ENCODE results near the gene GCNT1.
"Not testable (repeated sequence)": the region's sequence is repeated elsewhere in the genome, so short reads cannot be mapped to it uniquely, and the experiment has no call there.

Gene GCNT1

DNA sequence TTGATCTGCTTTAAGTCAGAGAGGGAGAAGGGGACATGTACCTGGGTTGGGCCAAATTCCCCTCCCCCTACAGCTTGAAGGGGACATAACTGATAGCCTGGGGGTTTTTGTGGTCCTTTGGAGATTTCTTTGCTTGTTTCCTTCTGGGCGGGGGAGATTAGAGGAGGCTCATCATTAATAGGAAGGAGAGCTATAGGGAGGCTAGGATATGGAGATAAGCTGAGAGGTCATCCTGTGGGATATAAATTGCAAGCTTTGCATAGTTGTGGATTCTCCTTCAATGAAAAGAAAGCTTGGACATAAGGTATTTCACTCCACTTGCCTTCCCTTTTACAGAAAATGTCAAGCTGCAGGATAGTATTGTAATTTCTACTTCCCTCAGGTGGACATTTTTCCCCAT lies 34.5 kb downstream of the GCNT1 start:
- not testable (repeated sequence) for FAIRE-seq

DNA sequence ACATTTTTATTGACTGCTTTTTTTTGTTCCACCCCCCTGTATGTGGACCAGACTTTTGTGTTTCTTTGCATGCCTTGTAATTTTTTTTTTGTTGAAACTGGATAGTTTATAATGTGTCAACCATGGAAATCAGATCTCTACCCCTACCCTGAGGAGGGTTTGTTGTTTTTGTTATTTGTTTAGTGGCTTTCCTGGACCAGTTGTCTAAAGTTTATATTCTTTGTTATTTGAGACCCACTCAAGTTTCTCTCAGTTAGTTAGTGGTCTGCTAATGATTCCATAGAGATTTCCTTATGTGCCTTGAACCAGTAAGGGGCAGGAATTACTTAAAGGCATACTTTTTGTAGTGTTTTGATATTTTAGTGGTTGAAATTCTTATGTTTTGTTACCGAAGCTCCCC lies 41.1 kb downstream of the GCNT1 start:
- FAIRE-seq = no peak

DNA sequence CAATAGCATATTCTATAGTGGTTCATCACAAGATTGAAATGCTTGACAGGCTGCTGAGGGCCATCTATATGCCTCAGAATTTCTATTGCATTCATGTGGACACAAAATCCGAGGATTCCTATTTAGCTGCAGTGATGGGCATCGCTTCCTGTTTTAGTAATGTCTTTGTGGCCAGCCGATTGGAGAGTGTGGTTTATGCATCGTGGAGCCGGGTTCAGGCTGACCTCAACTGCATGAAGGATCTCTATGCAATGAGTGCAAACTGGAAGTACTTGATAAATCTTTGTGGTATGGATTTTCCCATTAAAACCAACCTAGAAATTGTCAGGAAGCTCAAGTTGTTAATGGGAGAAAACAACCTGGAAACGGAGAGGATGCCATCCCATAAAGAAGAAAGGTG lies 43.8 kb downstream of the GCNT1 start:
- FAIRE-seq = no peak

DNA sequence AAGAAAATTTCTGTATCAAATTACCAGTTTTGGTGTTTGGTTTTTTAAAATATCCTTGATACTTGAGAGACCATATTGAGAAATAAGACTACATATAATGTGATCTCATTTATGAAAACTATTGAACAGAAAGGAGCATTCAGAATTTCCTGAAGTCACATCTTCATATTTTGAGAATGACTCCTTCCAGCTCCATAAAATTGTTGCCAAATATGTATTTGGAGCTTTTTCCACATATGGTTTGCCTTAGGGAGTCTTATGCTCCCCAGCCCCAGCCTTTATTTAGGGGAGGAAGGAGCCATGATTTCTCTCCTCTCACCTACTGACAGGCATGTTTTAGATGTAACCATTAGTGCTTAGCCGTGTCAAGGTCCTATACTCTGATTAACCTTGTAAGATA lies 51.1 kb downstream of the GCNT1 start:
- FAIRE-seq = no peak

DNA sequence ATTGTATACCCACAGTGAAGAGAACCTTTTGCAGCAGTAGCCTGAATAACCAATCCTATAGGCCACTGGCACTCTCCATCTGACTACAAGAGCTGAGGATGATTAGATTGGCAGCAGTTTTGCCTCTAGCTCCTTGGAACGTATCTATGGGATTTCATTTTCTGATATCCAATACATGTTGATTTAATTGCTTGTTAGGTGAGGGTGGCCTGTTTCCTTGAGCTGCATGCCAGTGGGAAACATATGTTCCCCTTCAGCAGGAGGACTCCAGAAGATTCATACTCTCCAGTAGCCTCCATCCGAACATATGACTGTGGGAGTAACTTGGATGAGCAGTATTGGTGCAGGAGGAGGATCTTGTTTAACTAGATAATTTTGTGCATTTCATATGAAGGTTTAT lies 51.5 kb downstream of the GCNT1 start:
- FAIRE-seq = no peak

DNA sequence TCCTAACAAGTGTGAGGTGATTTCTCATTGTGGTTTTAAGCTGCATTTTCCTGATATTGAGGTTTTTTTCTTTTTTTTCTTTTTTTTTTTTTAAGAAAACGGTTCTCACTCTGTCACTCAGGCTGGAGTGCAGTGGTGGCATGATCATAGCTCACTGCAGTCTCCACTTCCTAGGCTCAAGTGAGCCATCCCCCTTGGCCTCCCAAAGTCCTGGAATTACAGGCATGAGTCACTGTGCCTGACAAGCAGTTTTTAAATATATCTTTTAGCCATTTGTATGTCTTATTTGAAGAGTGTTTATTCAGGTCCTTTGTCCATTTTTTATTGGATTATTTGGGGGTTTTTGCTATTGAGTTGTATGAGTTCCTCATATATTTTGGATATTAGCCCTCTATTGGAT lies 53.8 kb downstream of the GCNT1 start:
- FAIRE-seq = no peak

DNA sequence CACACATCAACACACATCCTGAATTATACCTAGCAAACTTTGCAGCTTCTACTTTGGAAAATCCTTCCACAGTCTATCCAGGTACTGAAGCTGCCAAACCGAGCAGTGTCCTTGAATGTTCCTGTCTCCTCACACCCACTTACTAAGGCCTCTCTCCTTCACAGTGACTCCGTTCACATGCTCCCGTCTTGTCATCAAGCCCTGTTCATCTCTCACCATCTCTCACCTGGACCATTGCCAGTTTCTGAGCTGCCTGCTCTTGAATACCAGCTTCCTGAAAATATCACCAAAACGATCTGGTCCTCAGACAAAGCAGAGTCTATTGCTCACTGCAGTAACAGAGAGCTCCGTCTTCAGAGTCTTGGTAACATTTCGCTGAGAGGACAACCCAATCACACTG lies 57.4 kb downstream of the GCNT1 start:
- no peak for FAIRE-seq

DNA sequence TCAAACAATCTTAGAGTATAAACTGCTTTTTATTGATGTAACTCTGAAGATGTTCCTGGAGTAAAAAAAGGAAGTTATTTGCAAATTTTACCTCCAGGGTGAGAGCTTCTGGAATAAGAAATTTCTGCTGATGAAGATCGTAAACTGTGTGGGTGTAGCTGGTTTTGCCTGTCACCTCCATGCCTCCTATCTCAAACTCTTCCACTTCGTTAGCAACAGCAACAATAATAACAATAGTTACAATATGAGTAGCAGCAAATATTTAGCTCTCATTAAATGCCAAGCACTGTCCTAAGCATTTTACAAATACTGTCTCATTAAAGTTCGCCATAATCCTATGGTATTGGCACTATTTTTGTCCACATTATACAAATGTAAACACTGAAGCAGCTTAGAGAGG lies 57.9 kb downstream of the GCNT1 start:
- no peak for FAIRE-seq

DNA sequence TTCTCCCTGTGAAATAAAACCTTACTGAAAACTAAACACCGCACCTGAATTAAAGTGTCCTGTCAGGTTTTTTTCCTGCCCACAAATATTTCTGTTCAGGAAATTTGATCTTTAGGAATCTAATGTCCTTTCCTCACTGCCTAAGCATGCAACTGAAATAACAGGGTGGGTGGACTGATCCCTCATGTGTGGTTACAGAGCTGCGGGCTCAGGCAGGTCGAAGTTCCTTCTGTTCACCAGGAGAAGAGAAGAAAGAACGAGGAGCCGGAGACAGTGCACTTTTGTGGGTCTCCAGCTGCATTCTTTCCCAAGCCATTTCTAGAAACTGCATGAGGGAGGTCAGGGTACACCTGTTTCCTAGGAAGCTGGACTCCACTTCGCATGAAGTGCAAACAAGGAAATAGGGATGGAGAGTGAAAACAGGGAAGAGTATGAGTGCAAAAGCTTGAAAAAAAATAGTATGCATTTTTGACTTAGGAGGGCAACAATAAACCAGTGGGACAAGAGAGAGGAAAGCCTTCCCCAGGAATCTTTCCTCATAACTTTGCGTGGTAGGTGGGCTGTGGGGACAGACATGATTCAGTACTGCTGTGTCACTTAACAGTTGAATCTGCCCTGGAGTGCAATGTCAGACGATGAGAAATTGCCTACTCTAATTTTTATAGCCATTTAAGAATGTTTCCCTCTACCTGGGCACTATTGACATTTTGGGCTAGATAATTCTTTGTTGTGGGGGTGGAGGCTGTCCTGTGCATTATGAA lies 60.3 kb downstream of the GCNT1 start:
- no peak for FAIRE-seq

DNA sequence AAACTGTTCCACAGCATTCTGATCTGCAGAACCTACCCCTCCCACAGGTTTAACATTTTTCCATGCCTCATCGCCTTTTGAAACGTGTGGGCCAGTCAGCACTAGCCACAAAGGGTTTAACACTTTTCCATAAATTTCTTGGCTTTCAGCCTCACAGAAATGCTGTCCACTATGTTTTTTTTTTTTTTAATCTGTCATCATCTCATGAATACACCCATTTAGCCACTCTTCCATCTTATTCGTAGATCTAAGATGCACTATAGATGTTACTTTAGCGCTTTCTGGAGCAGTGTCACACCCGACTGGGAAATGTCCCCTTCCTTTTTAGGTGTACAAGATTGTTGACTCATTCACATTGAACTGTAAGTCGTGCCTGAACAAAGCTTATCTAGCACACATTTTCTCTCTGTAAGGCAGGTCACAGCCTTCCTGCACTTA lies 62.3 kb downstream of the GCNT1 start:
- no peak for FAIRE-seq

DNA sequence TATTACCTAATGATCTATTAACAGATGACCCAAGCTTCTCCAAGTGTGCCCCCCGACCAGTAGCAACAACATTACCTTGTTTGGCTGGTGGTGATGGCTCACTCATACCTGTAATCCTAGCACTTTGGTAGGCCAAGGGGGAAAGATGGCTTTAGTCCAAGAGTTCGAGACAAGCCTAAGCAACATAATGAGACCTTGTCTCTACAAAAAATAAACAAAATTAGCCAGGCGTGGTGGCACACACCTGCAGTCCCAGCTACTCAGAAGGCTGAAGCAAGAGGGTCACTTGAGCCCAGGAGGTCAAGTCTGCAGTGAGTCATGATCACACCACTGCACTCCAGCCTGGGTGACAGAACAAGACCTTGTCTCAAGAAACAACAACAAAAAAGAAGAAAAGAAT lies 62.9 kb downstream of the GCNT1 start:
- FAIRE-seq = no peak

DNA sequence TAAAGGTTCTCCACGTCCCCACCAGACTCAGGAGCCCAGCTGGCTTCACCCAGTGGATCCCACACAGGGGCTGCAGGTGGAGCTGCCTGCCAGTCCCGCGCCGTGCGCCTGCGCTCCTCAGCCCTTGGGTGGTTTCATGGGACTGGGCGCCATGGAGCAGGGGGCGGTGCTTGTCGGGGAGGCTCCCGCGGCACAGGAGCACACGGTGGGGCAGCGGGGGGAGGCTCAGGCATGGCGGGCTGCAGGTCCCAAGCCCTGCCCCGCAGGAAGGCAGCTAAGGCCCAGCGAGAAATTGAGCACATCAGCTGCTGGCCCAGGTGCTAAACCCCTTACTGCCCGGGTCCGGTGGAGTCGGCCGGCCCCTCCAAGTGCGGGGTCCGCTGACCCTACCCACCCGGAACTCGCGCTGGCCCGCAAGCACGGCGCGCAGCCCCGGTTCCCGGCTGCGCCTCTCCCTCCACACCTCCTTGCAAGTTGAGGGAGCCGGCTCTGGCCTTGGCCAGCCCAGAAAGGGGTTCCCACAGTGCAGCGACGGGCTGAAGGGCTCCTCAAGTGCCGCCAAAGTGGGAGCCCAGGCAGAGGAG lies 64.7 kb downstream of the GCNT1 start:
- FAIRE-seq = not testable (repeated sequence)

DNA sequence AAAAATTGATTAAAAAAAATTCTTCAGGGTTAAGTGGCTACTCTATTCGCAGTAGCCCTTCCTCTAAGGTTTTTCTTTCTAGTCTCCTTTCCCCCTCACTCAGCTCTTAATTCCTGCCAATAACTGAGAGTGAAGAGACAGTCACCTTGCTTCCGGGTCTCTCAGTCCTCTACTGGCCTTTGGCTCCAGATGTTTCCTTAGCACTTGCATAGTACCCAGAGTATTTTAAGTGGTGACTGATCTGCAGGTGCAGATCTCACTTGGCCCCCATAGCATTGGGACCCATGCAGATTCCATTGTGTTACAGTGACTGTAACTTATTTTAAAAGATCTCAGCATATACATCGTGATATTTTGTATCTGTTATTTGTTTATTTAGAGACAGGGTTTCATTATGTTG lies 66.2 kb downstream of the GCNT1 start:
- no peak for FAIRE-seq

DNA sequence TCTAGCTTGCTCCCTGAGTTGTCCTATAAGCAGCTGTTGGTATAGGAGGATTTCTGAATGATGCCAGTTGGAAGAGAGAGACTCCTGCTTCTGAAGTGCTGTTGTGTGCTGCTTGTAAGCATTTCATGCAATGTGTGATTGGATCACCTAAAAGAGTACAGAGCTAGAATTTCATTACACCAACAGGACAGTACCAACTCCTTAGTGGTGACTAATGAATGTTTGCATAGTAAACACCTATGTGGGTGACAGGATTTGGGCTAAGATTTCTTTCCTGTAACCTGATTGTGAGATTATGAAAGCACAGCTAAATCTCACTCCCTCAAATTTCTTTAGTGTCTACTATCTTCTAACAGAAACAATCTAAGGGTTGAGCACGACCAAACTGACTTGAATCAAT lies 67.0 kb downstream of the GCNT1 start:
- no peak for FAIRE-seq

DNA sequence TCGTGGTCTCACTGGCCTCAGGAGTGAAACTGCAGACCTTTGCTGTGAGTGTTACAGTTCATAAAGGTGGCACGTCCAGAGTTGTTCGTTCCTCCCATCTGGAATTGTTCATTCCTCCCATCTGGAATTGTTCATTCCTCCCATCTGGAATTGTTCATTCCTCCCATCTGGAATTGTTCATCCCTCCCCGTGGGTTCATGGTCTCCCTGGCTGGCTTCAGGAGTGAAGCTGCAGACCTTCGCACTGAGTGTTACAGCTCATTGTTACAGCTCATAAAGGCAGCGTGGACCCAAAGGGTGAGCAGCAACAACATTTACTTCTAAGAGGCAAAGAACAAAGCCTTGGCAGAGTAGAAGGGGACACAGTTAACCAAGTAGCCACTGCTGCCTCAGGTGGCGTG lies 69.1 kb downstream of the GCNT1 start:
- FAIRE-seq = no peak

DNA sequence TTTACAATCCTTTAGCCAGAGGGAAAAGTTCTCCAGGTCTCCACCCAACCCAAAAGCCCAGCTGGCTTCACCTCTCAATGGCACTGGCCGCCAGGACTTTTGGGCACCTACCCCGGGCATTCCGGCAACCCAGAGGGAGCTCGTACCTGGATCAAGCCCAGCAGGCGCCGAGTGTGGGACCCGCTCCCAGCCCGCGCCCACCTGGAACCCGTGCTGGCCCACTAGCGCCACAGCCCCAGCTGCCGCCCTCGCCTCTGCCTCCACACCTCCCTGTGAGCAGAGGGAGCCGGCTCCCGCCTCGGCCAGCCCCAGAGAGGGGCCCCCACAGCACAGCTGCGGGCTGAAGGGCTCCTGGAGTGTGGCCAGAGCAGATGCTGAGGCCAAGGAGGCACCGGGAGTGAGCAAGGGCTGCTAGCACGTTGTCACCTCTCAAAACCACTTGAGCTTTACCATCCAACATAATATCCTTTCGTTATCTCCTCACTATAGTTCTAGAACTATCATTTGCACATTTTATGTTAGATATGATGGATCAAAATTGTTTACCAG lies 69.7 kb downstream of the GCNT1 start:
- FAIRE-seq = no peak

DNA sequence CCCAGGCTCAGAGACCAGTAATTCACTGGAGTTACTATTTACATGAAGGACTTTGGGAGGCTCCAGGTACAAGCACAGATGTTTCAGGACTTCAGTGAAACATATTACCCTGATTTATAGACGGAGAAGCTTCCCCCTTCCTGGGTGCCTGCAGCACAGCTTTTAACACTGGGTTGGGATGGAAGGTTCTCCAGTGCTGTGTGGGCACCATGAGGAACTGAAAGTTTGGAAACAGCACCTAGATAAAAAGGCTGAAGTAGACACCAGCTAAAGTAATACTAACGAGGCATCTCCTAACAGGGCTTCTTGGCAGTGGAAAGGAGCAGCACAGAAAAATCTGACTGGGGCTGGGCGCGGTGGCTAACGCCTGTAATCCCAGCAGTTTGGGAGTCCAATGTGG lies 70.7 kb downstream of the GCNT1 start:
- FAIRE-seq = no peak

DNA sequence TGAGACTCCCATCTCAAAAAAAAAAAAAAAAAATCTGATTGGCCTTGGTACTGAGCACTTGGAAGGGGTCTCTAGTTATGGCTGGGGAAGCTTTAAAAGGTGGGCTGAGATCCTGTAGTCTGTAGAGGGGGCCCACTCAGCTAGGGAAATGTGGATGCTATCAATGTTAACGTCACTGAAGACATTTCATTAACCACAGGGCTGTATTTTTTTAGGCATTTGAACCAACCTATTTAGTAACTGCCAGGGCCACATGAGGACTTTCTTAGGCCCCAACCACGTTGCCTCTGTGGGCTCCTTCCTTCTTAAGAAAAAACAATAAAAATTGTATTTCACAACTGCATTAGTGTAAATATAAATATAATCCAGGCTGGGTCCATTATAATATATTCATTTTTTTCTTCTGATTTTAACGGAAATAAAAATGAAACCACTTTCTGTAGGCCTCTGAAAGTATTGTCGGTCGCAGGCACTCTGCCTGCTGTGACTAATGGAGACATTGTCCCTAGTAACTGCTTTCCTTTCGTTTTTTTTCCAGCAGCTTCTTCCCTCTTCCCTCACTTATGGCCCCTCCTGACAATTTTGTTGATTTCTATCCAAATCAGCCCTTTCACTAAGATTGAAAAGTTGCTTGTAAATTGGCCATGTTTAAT lies 71.6 kb downstream of the GCNT1 start:
- no peak for FAIRE-seq

DNA sequence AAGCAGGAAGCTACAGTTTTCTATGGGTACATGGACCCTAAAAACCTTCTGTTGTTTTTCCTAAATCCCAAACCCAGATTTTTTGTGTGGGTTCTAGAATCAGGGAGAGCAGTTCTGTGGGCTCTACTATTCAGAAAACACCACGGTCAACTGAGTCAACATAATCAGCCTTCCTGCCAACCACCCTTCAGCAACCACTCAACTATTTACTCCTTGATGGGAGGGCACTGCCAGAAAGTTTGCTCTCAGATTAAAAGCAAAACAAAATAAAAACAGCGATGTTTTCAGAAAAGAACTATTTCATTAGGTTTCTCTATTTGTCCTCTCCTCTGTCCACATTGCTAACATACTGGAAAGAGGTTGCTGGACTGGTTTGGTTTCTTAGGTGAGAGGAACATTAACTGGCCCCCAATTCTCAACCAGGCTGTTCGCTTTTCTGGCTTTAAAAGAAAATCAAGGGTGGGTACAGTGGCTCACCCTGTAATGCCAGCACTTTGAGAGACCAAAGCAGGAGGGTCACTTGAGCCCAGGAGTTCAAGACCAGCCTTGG lies 72.3 kb downstream of the GCNT1 start:
- no peak for FAIRE-seq

DNA sequence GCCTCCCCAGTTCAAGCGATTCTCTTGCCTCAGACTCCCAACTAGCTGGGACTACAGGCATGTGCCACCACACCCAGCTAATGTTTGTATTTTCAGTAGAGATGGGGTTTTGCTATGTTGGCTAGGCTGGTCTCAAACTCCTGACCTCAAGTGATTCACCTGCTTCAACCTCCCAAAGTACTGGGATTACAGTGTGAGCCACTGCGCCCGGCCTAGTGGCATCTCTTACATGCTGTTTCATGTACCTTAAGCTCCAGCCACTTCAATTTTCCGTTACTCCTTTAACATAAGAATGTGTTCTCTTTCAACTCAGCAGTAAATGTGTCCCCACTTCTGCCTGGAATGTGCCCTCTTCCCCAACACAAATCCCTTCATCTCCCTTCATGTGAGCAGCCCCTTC lies 73.9 kb downstream of the GCNT1 start:
- FAIRE-seq = not testable (repeated sequence)

DNA sequence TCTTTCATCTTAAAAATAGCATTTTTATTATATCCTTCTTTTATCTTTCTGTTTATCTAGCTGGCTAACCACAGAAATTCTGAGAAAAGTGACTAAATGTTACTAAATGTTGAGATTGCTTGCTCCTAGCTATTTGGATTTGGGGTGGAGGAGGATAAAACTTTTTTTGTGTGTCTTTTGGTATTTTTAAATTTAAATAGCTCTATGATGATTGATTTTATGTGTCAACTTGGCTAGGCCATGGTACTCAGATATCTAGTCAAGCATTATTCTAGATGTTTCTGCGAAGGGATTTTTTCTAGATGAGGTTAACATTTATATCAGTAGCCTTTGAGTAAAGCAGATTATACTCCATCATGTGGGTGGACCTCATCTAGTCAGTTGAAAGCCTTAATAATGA lies 75.0 kb downstream of the GCNT1 start:
- FAIRE-seq = no peak

DNA sequence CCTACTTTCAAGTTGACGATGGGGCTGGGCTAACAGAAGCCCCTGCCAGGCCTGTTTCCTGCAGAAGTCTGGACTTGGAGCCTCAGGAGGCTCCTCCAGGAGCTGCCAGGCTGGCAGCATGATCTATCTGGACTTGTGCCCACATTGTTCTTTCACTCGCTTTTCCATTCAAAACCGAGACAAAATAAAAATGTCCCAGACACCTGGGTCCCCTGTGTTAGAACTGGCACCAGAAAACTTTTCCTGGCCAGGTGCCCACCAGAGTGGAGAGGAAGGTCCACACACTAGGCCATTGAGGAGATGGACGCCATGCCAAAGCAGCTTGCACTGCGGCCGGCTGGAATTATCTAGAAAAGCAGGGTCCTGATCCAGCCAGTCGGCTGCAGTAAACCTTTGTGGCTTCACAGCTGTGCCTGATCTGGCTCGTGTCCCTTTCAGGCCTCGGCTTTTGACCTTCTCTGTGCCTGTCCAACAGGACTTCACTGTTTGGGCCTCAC lies 78.2 kb downstream of the GCNT1 start:
- FAIRE-seq = no peak

DNA sequence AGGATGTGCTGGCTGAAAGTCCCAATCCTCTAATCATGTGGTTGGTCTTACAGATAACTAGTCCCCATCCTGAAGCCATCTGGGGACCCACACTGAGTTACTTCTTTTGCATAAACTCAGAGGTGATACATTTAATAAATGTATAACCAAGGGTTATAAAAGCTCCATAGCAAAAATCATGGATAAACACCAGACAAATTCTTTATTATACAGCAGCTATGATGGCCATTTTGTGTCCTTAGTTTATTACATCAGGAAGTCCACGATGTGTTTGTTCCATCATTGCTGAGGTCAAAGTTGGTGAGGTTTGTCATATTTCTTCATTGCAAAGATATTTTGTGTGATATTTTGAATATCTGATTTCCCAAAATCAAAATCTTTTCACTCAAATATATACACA lies 80.2 kb downstream of the GCNT1 start:
- no peak for FAIRE-seq

DNA sequence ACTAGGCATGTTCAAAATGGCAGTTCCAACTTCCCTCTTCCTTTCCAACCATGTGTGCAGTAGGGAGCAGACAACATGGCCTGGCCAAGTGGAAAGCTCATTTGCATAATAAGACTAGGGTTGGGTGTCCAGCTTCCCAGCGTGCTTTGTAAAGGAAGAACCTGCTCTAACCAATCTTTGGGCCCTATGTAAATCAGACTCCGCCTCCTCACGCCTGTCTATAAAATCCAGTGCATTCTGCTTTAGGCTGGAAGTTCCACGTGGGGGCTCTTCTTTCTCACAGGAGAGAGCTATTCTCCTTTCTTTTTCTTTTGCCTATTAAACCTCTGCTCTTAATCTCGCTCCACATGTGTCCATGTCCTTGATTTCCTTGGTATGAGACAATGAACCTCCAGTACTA lies 83.4 kb downstream of the GCNT1 start:
- no peak for FAIRE-seq

Measured in A204.1 (cell line).